ENCODE measurements around the gene POLR2E. TPM values are rescaled to one million over a fixed set of nuclear protein-coding genes. Genes with fewer than 3 reads are reported as not detected.
A peak's percentile ranks its signal among the peaks of the same experiment; 100 is the strongest.

POLR2E gene
- total RNA-seq, 1 experiment from 2014 or later = 141 TPM

DNA sequence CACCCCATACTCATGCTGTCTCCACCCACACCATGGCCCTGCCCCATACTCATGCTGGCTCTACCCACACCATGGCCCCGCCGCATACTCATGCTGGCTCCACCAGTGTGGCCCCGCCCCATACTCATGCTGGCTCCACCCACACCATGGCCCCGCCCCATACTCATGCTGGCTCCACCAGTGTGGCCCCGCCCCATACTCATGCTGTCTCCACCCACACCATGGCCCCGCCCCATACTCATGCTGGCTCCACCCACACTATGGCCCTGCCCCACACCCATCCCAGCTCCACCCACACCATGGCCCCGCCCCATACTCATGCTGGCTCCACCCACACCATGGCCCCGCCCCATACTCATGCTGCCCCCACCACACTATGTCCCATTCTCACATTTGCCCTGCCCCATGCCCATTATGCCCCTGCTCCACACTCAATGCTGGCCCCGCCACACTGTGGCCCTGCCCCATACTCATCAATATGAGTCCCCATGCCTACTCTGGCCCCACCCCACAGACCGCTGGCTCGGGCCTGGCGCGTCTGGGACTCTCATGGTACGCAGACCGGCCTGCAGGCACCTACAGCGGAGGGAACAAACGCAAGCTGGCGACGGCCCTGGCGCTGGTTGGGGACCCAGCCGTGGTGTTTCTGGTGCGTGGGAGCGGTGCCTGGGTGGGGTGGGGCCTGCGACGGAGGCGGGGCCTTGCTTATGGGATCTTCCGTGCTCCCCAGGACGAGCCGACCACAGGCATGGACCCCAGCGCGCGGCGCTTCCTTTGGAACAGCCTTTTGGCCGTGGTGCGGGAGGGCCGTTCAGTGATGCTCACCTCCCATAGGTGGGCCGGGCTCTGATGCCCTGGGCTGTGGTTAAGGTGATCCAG, 31.9 kb downstream of the POLR2E start:
- CTCF ChIA-PET = interaction anchor here (0.7 kb wide), 1 partner anchor 345 kb away, joined by 11 read pairs; no protein-coding TSS in a partner anchor
- TF ChIP-seq, protein P1, sequence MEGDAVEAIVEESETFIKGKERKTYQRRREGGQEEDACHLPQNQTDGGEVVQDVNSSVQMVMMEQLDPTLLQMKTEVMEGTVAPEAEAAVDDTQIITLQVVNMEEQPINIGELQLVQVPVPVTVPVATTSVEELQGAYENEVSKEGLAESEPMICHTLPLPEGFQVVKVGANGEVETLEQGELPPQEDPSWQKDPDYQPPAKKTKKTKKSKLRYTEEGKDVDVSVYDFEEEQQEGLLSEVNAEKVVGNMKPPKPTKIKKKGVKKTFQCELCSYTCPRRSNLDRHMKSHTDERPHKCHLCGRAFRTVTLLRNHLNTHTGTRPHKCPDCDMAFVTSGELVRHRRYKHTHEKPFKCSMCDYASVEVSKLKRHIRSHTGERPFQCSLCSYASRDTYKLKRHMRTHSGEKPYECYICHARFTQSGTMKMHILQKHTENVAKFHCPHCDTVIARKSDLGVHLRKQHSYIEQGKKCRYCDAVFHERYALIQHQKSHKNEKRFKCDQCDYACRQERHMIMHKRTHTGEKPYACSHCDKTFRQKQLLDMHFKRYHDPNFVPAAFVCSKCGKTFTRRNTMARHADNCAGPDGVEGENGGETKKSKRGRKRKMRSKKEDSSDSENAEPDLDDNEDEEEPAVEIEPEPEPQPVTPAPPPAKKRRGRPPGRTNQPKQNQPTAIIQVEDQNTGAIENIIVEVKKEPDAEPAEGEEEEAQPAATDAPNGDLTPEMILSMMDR (IDR thresholded peaks at IDR 0.05; ENCODE audit: unreplicated experiment) = no peak
- intact Hi-C loops (cut with micrococcal nuclease; ENCODE audit: unreplicated experiment) = no loop called here
- H3K36me3 Mint-ChIP-seq (ENCODE audit: insufficient read depth, unreplicated experiment) = peaks cover 38% of the 10 kb centered on the region
- no TSS peak for BruUV-seq (replicated peaks)
- peak; percentile 25 for DNase-seq
- no peak overlapping the region for H3K4me3 Mint-ChIP-seq (ENCODE audit: low read depth, unreplicated experiment)
- no peaks in the 10 kb centered on the region for H3K9me3 Mint-ChIP-seq (ENCODE audit: low read depth, unreplicated experiment)
- H3K27me3 Mint-ChIP-seq (ENCODE audit: unreplicated experiment) = no peaks in the 10 kb centered on the region
- H3K4me1 Mint-ChIP-seq (ENCODE audit: low read depth, unreplicated experiment) = peaks cover 10% of the 10 kb centered on the region
- no peak overlapping the region for H3K27ac Mint-ChIP-seq (ENCODE audit: unreplicated experiment)

DNA sequence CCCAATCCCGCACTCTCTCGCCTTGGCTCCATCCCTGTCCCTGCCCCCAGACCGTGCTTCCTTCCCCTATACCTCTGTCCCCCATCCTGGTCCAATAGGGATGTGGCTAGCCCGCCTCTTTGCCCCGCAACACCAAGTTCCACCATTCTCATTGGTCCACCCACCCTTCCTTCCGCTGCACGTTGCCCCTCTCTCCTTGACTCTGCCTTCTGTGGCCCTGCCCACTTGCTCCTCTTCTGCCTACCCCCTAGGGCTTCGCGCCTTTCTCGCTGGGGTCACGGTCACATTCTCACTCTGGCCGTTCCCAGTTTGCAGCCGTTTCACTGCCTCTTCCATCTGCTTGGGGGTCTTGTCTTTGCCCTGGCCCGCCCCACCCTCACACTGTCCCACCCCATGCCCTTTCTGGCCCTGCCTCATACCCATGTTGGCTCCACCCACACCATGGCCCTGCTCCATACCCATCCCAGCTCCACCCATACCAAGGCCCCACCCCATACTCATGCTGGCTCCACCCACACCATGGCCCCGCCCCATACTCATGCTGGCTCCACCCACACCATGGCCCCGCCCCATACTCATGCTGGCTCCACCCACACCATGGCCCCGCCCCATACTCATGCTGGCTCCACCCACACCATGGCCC, 32.7 kb downstream of the POLR2E start:
- CTCF ChIA-PET = interaction anchor here (0.7 kb wide), 1 partner anchor 346 kb away, joined by 11 read pairs; no protein-coding TSS in a partner anchor
- no peaks in the 10 kb centered on the region for H3K27me3 Mint-ChIP-seq (ENCODE audit: unreplicated experiment)
- H3K9me3 Mint-ChIP-seq (ENCODE audit: low read depth, unreplicated experiment) = no peaks in the 10 kb centered on the region
- no peak overlapping the region for H3K27ac Mint-ChIP-seq (ENCODE audit: unreplicated experiment)
- TF ChIP-seq, protein P1 (IDR thresholded peaks at IDR 0.05; ENCODE audit: unreplicated experiment) = no peak
- DNase-seq = no peak
- H3K36me3 Mint-ChIP-seq (ENCODE audit: insufficient read depth, unreplicated experiment) = peaks cover 41% of the 10 kb centered on the region
- H3K4me3 Mint-ChIP-seq (ENCODE audit: low read depth, unreplicated experiment) = no peak overlapping the region
- H3K4me1 Mint-ChIP-seq (ENCODE audit: low read depth, unreplicated experiment) = peaks cover 13% of the 10 kb centered on the region
- BruUV-seq (replicated peaks) = no TSS peak
- intact Hi-C loops (cut with micrococcal nuclease; ENCODE audit: unreplicated experiment) = no loop called here

DNA sequence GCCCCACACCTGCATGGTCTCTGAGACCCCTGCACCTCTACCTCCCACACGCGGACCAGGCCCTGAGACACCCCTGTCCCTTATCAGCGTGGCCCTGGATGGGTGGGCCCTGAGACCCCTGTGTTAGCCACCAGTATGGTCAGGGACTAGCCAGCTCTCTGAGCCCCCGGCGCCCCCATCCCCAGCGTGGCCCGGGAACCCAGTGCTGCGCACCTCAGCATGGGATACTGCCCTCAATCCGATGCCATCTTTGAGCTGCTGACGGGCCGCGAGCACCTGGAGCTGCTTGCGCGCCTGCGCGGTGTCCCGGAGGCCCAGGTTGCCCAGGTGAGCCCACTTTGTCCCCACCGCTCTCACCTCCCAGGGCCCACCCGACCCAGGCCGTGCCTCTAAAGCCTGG, 33.2 kb downstream of the POLR2E start:
- Mint-ChIP-seq H3K9me3 (ENCODE audit: low read depth, unreplicated experiment) (no peaks in the 10 kb centered on the region), H3K27ac (ENCODE audit: unreplicated experiment) (no peak overlapping the region), H3K4me3 (ENCODE audit: low read depth, unreplicated experiment) (no peak overlapping the region), H3K36me3 (ENCODE audit: insufficient read depth, unreplicated experiment) (peaks cover 44% of the 10 kb centered on the region), H3K4me1 (ENCODE audit: low read depth, unreplicated experiment) (peaks cover 18% of the 10 kb centered on the region), H3K27me3 (ENCODE audit: unreplicated experiment) (no peaks in the 10 kb centered on the region)
- TF ChIP-seq, protein P1 (IDR thresholded peaks at IDR 0.05; ENCODE audit: unreplicated experiment) = no peak
- no TSS peak for BruUV-seq (replicated peaks)
- CTCF ChIA-PET = interaction anchor here (0.7 kb wide), 1 partner anchor 347 kb away, joined by 11 read pairs; no protein-coding TSS in a partner anchor
- DNase-seq = no peak
- intact Hi-C loops (cut with micrococcal nuclease; ENCODE audit: unreplicated experiment) = no loop called here

DNA sequence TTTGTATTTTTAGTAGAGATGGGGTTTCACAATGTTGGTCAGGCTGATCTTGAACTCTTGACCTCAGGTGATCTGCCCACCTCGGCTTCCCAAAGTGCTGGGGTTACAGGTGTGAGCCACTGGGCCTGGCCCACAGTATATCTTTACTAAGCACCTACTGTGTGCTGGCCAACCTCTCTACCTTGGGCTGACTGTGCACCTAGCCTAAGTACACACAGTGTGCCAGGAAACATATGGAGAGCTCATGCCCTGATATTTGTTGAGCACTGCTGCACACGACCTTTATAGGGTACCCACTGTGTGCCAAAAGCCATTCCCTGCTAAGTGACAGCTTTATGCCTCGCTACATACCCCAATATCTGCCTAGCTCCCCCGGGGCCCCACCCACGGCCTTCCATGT, 34.5 kb downstream of the POLR2E start:
- Mint-ChIP-seq H3K36me3 (ENCODE audit: insufficient read depth, unreplicated experiment) (peaks cover 39% of the 10 kb centered on the region), H3K27me3 (ENCODE audit: unreplicated experiment) (no peaks in the 10 kb centered on the region), H3K27ac (ENCODE audit: unreplicated experiment) (no peak overlapping the region), H3K4me1 (ENCODE audit: low read depth, unreplicated experiment) (peaks cover 16% of the 10 kb centered on the region), H3K9me3 (ENCODE audit: low read depth, unreplicated experiment) (no peaks in the 10 kb centered on the region), H3K4me3 (ENCODE audit: low read depth, unreplicated experiment) (no peak overlapping the region)
- no peak for DNase-seq
- TF ChIP-seq, protein P1 (IDR thresholded peaks at IDR 0.05; ENCODE audit: unreplicated experiment) = no peak
- BruUV-seq (replicated peaks) = no TSS peak
- CTCF ChIA-PET = no interaction called here
- intact Hi-C loops (cut with micrococcal nuclease; ENCODE audit: unreplicated experiment) = no loop called here
